ENCODE measurements around the gene CTNNBL1.

Gene CTNNBL1

GRCh38 chr20:37871751-37872150, 177.9 kb downstream of the CTNNBL1 start:
- DNase-seq (ENCODE audit: insufficient read length) (no peak), FAIRE-seq (no peak)
- TF ChIP-seq TAF1 (IDR thresholded peaks at IDR 0.05; ENCODE audit: borderline replicate concordance, low read depth, low read length) (no peak), POLR2AphosphoS5 (IDR thresholded peaks at IDR 0.05; ENCODE audit: low read depth, low read length) (no peak), POLR2A (IDR thresholded peaks at IDR 0.05; ENCODE audit: low read depth, low read length) (no peak)

GRCh38 chr20:37872161-37872560, 178.3 kb downstream of the CTNNBL1 start:
- FAIRE-seq (no peak), DNase-seq (ENCODE audit: insufficient read length) (no peak)
- TF ChIP-seq POLR2AphosphoS5 (IDR thresholded peaks at IDR 0.05; ENCODE audit: low read depth, low read length): no peak
- TF ChIP-seq TAF1 (IDR thresholded peaks at IDR 0.05; ENCODE audit: borderline replicate concordance, low read depth, low read length): no peak
- TF ChIP-seq POLR2A (IDR thresholded peaks at IDR 0.05; ENCODE audit: low read depth, low read length): no peak

- TF ChIP-seq POLR2AphosphoS5 (IDR thresholded peaks at IDR 0.05; ENCODE audit: low read depth, low read length): no peak
- DNase-seq (ENCODE audit: insufficient read length) (no peak), FAIRE-seq (no peak)
Observed at GRCh38 chr20:37873884-37874283, 180.1 kb downstream of the CTNNBL1 start.

- TF ChIP-seq TAF1 (IDR thresholded peaks at IDR 0.05; ENCODE audit: borderline replicate concordance, low read depth, low read length): no peak
- no peak for TF ChIP-seq POLR2A (IDR thresholded peaks at IDR 0.05; ENCODE audit: low read depth, low read length)
- TF ChIP-seq POLR2AphosphoS5 (IDR thresholded peaks at IDR 0.05; ENCODE audit: low read depth, low read length): no peak
- FAIRE-seq: no peak
Observed at GRCh38 chr20:37875460-37876175, 181.8 kb downstream of the CTNNBL1 start.

GRCh38 chr20:37876863-37877262, 183.0 kb downstream of the CTNNBL1 start:
- FAIRE-seq: no peak
- no peak for DNase-seq (ENCODE audit: insufficient read length)
- TF ChIP-seq TAF1 (IDR thresholded peaks at IDR 0.05; ENCODE audit: borderline replicate concordance, low read depth, low read length): no peak
- no peak for TF ChIP-seq POLR2A (IDR thresholded peaks at IDR 0.05; ENCODE audit: low read depth, low read length)
- TF ChIP-seq POLR2AphosphoS5 (IDR thresholded peaks at IDR 0.05; ENCODE audit: low read depth, low read length): no peak

More at GRCh38 chr20:37875460-37876175, 181.8 kb downstream of the CTNNBL1 start:
- DNase-seq (ENCODE audit: insufficient read length): no peak

GRCh38 chr20:37877832-37878772, 184.3 kb downstream of the CTNNBL1 start:
- DNase-seq (ENCODE audit: insufficient read length) (no peak), FAIRE-seq (no peak)
- TF ChIP-seq POLR2AphosphoS5 (IDR thresholded peaks at IDR 0.05; ENCODE audit: low read depth, low read length) (no peak), TAF1 (IDR thresholded peaks at IDR 0.05; ENCODE audit: borderline replicate concordance, low read depth, low read length) (no peak), POLR2A (IDR thresholded peaks at IDR 0.05; ENCODE audit: low read depth, low read length) (no peak)

- FAIRE-seq: no peak
Observed at GRCh38 chr20:37878835-37879599, 185.2 kb downstream of the CTNNBL1 start.

GRCh38 chr20:37879843-37880242, 186.0 kb downstream of the CTNNBL1 start:
- DNase-seq (ENCODE audit: insufficient read length) (no peak), FAIRE-seq (no peak)
- no peak for TF ChIP-seq POLR2A (IDR thresholded peaks at IDR 0.05; ENCODE audit: low read depth, low read length)
- no peak for TF ChIP-seq POLR2AphosphoS5 (IDR thresholded peaks at IDR 0.05; ENCODE audit: low read depth, low read length)
- no peak for TF ChIP-seq TAF1 (IDR thresholded peaks at IDR 0.05; ENCODE audit: borderline replicate concordance, low read depth, low read length)

More at GRCh38 chr20:37878835-37879599, 185.2 kb downstream of the CTNNBL1 start:
- no peak for TF ChIP-seq POLR2AphosphoS5 (IDR thresholded peaks at IDR 0.05; ENCODE audit: low read depth, low read length)
- no peak for TF ChIP-seq POLR2A (IDR thresholded peaks at IDR 0.05; ENCODE audit: low read depth, low read length)
- no peak for TF ChIP-seq TAF1 (IDR thresholded peaks at IDR 0.05; ENCODE audit: borderline replicate concordance, low read depth, low read length)
- no peak for DNase-seq (ENCODE audit: insufficient read length)

GRCh38 chr20:37880726-37881591, 187.1 kb downstream of the CTNNBL1 start:
- no peak for DNase-seq (ENCODE audit: insufficient read length)
- TF ChIP-seq TAF1 (IDR thresholded peaks at IDR 0.05; ENCODE audit: borderline replicate concordance, low read depth, low read length) (no peak), POLR2A (IDR thresholded peaks at IDR 0.05; ENCODE audit: low read depth, low read length) (no peak), POLR2AphosphoS5 (IDR thresholded peaks at IDR 0.05; ENCODE audit: low read depth, low read length) (no peak)
- FAIRE-seq: no peak

GRCh38 chr20:37881601-37882343, 187.9 kb downstream of the CTNNBL1 start:
- DNase-seq (ENCODE audit: insufficient read length) (no peak), FAIRE-seq (no peak)
- TF ChIP-seq POLR2AphosphoS5 (IDR thresholded peaks at IDR 0.05; ENCODE audit: low read depth, low read length) (no peak), TAF1 (IDR thresholded peaks at IDR 0.05; ENCODE audit: borderline replicate concordance, low read depth, low read length) (no peak), POLR2A (IDR thresholded peaks at IDR 0.05; ENCODE audit: low read depth, low read length) (no peak)

Measured in GM12892 (cell line).